HG03097 (cell line): ENCODE data around the gene SIX1.

Experiments used
- ATAC-seq: cut with Tn5 transposase; IDR thresholded peaks from one replicate; pipeline ENCODE4 v1.9.1; 2021; ENCODE audit not compliant: unreplicated experiment, low FRiP score

Gene SIX1

GRCh38 chr14:60596139-60596538 lies 53.1 kb downstream of the SIX1 start:
- ATAC-seq: no peak

GRCh38 chr14:60594062-60594461 lies 55.2 kb downstream of the SIX1 start:
- ATAC-seq: no peak
